Activated naive CD4-positive, alpha-beta T cell treated with anti-CD3 and anti-CD28 coated beads, Interleukin-2, amount 50 U/mL, for 24 hours (primary cell): Measurements from ENCODE around the gene ACBD6.
"Not testable (repeated sequence)": the region's sequence is repeated elsewhere in the genome, so short reads cannot be mapped to it uniquely, and the experiment has no call there.

Source experiments
- H3K27ac Mint-ChIP-seq: one replicate; pipeline ENCODE4 v1.8.0; 2021; ENCODE audit warnings: mild to moderate bottlenecking, mixed read lengths
- H3K27me3 Mint-ChIP-seq: one replicate; pipeline ENCODE4 v1.8.0; 2021; ENCODE audit warnings: mixed read lengths
- H3K36me3 Mint-ChIP-seq: one replicate; pipeline ENCODE4 v1.8.0; 2021; ENCODE audit warnings: mixed read lengths
- H3K4me1 Mint-ChIP-seq: one replicate; pipeline ENCODE4 v1.8.0; 2021; ENCODE audit warnings: mixed read lengths
- H3K4me3 Mint-ChIP-seq: one replicate; pipeline ENCODE4 v1.8.0; 2021; ENCODE audit warnings: mild to moderate bottlenecking, mixed read lengths
- H3K9me3 Mint-ChIP-seq: one replicate; pipeline ENCODE4 v1.8.0; 2021; ENCODE audit warnings: mixed read lengths

The ACBD6 gene

GRCh38 chr1:180502361-180503279, at the start of gene ACBD6:
Gene ACBD6, minus strand, starts transcription at chr1:180502577. Its CDS starts 311 bp downstream, at chr1:180502266.
- Mint-ChIP-seq H3K27me3 (no peaks in the 10 kb centered on the region), H3K36me3 (peaks cover 5% of the 10 kb centered on the region), H3K27ac (peak within 1 kb of the TSS; percentile 98), H3K9me3 (no peaks in the 10 kb centered on the region), H3K4me3 (peak within 1 kb of the TSS; percentile 97), H3K4me1 (peaks cover 34% of the 10 kb centered on the region)

GRCh38 chr1:180551997-180552396, 49.6 kb upstream of the ACBD6 start:
- peaks cover 1% of the 10 kb centered on the region for H3K27me3 Mint-ChIP-seq
- H3K4me1 Mint-ChIP-seq, result no peaks in the 10 kb centered on the region
- no peaks in the 10 kb centered on the region for H3K36me3 Mint-ChIP-seq
- no peak overlapping the region for H3K4me3 Mint-ChIP-seq
- H3K27ac Mint-ChIP-seq, result no peak overlapping the region
- H3K9me3 Mint-ChIP-seq, result no peaks in the 10 kb centered on the region

GRCh38 chr1:180550241-180550640, 47.9 kb upstream of the ACBD6 start:
- Mint-ChIP-seq H3K4me1 (no peaks in the 10 kb centered on the region), H3K4me3 (no peak overlapping the region), H3K36me3 (no peaks in the 10 kb centered on the region), H3K27ac (no peak overlapping the region), H3K9me3 (no peaks in the 10 kb centered on the region), H3K27me3 (no peaks in the 10 kb centered on the region)

- not testable (repeated sequence) for H3K9me3 Mint-ChIP-seq, H3K4me3 Mint-ChIP-seq, H3K27ac Mint-ChIP-seq, H3K27me3 Mint-ChIP-seq, H3K36me3 Mint-ChIP-seq, H3K4me1 Mint-ChIP-seq
Observed at GRCh38 chr1:180549770-180550169, 47.4 kb upstream of the ACBD6 start.

- H3K9me3 Mint-ChIP-seq, result no peaks in the 10 kb centered on the region
Observed at GRCh38 chr1:180548686-180549317, 46.4 kb upstream of the ACBD6 start.

GRCh38 chr1:180545991-180546390, 43.6 kb upstream of the ACBD6 start:
- H3K27ac Mint-ChIP-seq, result no peak overlapping the region
- no peaks in the 10 kb centered on the region for H3K9me3 Mint-ChIP-seq
- H3K36me3 Mint-ChIP-seq, result no peaks in the 10 kb centered on the region
- no peak overlapping the region for H3K4me3 Mint-ChIP-seq
- no peaks in the 10 kb centered on the region for H3K4me1 Mint-ChIP-seq
- no peaks in the 10 kb centered on the region for H3K27me3 Mint-ChIP-seq

More at GRCh38 chr1:180548686-180549317, 46.4 kb upstream of the ACBD6 start:
- Mint-ChIP-seq H3K27ac (no peak overlapping the region), H3K4me3 (no peak overlapping the region), H3K36me3 (no peaks in the 10 kb centered on the region), H3K27me3 (no peaks in the 10 kb centered on the region), H3K4me1 (no peaks in the 10 kb centered on the region)

GRCh38 chr1:180544050-180544449, 41.7 kb upstream of the ACBD6 start:
- Mint-ChIP-seq H3K4me3 (no peak overlapping the region), H3K4me1 (no peaks in the 10 kb centered on the region), H3K36me3 (no peaks in the 10 kb centered on the region), H3K27ac (no peak overlapping the region), H3K9me3 (no peaks in the 10 kb centered on the region), H3K27me3 (no peaks in the 10 kb centered on the region)

GRCh38 chr1:180542838-180543145, 40.4 kb upstream of the ACBD6 start:
- H3K4me1 Mint-ChIP-seq, result no peaks in the 10 kb centered on the region
- H3K9me3 Mint-ChIP-seq, result no peaks in the 10 kb centered on the region
- H3K27me3 Mint-ChIP-seq, result no peaks in the 10 kb centered on the region
- H3K4me3 Mint-ChIP-seq, result no peak overlapping the region
- no peaks in the 10 kb centered on the region for H3K36me3 Mint-ChIP-seq
- no peak overlapping the region for H3K27ac Mint-ChIP-seq

GRCh38 chr1:180542113-180542837, 39.9 kb upstream of the ACBD6 start:
- Mint-ChIP-seq H3K4me3 (no peak overlapping the region), H3K27me3 (no peaks in the 10 kb centered on the region), H3K4me1 (no peaks in the 10 kb centered on the region), H3K27ac (no peak overlapping the region), H3K9me3 (no peaks in the 10 kb centered on the region), H3K36me3 (no peaks in the 10 kb centered on the region)

- no peak overlapping the region for H3K27ac Mint-ChIP-seq
- H3K36me3 Mint-ChIP-seq, result no peaks in the 10 kb centered on the region
- no peaks in the 10 kb centered on the region for H3K4me1 Mint-ChIP-seq
- no peak overlapping the region for H3K4me3 Mint-ChIP-seq
- no peaks in the 10 kb centered on the region for H3K9me3 Mint-ChIP-seq
- no peaks in the 10 kb centered on the region for H3K27me3 Mint-ChIP-seq
Observed at GRCh38 chr1:180540697-180541594, 38.6 kb upstream of the ACBD6 start.

GRCh38 chr1:180539136-180539535, 36.8 kb upstream of the ACBD6 start:
- Mint-ChIP-seq H3K9me3 (no peaks in the 10 kb centered on the region), H3K4me1 (no peaks in the 10 kb centered on the region), H3K27me3 (no peaks in the 10 kb centered on the region), H3K4me3 (no peak overlapping the region), H3K36me3 (no peaks in the 10 kb centered on the region), H3K27ac (no peak overlapping the region)

GRCh38 chr1:180536821-180537372, 34.5 kb upstream of the ACBD6 start:
- no peak overlapping the region for H3K27ac Mint-ChIP-seq
- no peaks in the 10 kb centered on the region for H3K36me3 Mint-ChIP-seq
- H3K27me3 Mint-ChIP-seq, result no peaks in the 10 kb centered on the region

GRCh38 chr1:180535418-180535999, 33.1 kb upstream of the ACBD6 start:
- Mint-ChIP-seq H3K27me3 (no peaks in the 10 kb centered on the region), H3K27ac (no peak overlapping the region), H3K36me3 (no peaks in the 10 kb centered on the region), H3K4me3 (no peak overlapping the region), H3K4me1 (no peaks in the 10 kb centered on the region), H3K9me3 (no peaks in the 10 kb centered on the region)

More at GRCh38 chr1:180536821-180537372, 34.5 kb upstream of the ACBD6 start:
- Mint-ChIP-seq H3K9me3 (no peaks in the 10 kb centered on the region), H3K4me1 (no peaks in the 10 kb centered on the region), H3K4me3 (no peak overlapping the region)

- Mint-ChIP-seq H3K4me1 (no peaks in the 10 kb centered on the region), H3K4me3 (no peak overlapping the region), H3K36me3 (no peaks in the 10 kb centered on the region), H3K27me3 (no peaks in the 10 kb centered on the region), H3K9me3 (no peaks in the 10 kb centered on the region), H3K27ac (no peak overlapping the region)
Observed at GRCh38 chr1:180534214-180534613, 31.8 kb upstream of the ACBD6 start.
